HUES64 (cell line): Measurements from ENCODE around the gene NASP.
"Not testable (repeated sequence)": the region's sequence is repeated elsewhere in the genome, so short reads cannot be mapped to it uniquely, and the experiment has no call there.

Experiments used
- H3K27ac ChIP-seq: 2 replicates; pipeline ENCODE4 v1.7.0; 2013; ENCODE audit warnings: low read depth, low read length, inconsistent platforms
- H3K27me3 ChIP-seq: 2 replicates; pipeline ENCODE4 v1.6.1; 2013; ENCODE audit warnings: mild to moderate bottlenecking, low read length; ENCODE audit not compliant: insufficient read depth
- H3K36me3 ChIP-seq: 2 replicates; pipeline ENCODE4 v1.6.1; 2013; ENCODE audit warnings: mild to moderate bottlenecking, low read length; ENCODE audit not compliant: insufficient read depth
- H3K4me1 ChIP-seq: 2 replicates; pipeline ENCODE4 v1.6.1; 2013; ENCODE audit warnings: mild to moderate bottlenecking, low read length, moderate library complexity; ENCODE audit not compliant: insufficient read depth
- H3K4me3 ChIP-seq: 2 replicates; pipeline ENCODE4 v1.5.1; 2013; ENCODE audit warnings: mild to moderate bottlenecking, low read length, moderate library complexity
- H3K9ac ChIP-seq: 2 replicates; pipeline ENCODE4 v1.6.1; 2013; ENCODE audit warnings: mild to moderate bottlenecking, low read depth, low read length
- H3K9me3 ChIP-seq: 2 replicates; pipeline ENCODE4 v1.6.1; 2013; ENCODE audit warnings: low read depth, low read length; ENCODE audit not compliant: insufficient read depth
- WGBS: fragments of 150-250, 120-280 bp; methylation state at CpG from one replicate; pipeline ENCODE4 v1.1.7; 2013; ENCODE audit warnings: missing lambda C conversion rate; 5-methylcytosine and 5-hydroxymethylcytosine counted together

NASP gene

DNA sequence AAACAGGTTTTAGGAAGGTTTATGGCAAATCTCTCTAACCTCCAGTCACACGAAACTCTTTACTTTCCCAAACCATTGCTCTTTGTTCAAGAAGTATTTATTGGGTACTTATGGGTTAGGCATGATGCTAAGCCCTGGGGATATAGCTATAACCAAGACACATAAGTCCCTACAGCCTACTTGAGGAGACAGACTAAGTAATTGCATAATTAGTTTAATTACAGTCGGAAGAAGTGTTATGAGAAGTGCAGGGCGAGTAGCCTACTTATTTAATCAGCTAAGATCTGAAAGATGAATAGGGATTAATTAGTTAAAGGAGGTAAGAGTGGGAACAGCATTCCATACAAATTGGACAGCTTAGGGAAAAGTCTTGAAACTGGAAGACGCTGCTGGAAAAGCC, 13.2 kb upstream of the NASP start:
- H3K9me3 ChIP-seq, result no peaks in the 10 kb centered on the region
- H3K9ac ChIP-seq, result no peak overlapping the region
- H3K4me3 ChIP-seq, result no peak overlapping the region
- no peaks in the 10 kb centered on the region for H3K27me3 ChIP-seq
- 0 out of 2 replicates have a peak overlapping the region, but pooled peaks have one; percentile 6 for H3K27ac ChIP-seq
- H3K4me1 ChIP-seq, result peaks cover 12% of the 10 kb centered on the region
- WGBS, result 91% methylated on average over 3 of the region's 4 CpGs
- H3K36me3 ChIP-seq, result peaks cover 50% of the 10 kb centered on the region

DNA sequence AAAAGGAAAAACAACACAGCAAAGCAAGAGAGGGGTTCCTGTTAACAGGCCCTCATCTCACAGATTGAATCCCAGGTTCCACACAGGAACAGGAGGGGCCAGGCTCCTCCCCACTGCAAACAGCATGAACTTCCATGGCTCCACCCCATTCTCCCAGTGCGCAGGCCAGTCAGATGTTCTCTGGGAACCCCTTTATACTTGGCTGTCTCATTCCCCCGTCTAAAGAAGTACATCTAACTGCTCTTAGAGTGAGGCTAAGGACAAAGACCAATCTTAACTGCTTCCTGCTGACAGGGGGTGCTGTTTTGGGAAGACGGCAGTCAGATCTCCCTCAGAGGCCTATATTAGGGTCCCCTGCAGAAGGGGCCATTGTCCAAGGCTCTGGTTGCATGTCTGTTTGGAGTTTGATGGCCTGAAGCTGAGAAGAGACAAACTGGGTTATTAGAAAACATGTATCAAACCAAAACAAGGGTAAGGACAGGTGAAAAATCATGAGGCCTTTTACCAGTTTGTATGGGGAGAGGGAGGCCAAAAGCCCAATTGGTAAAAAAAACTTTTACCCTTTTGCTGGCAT, 10.5 kb upstream of the NASP start:
- Histone ChIP-seq H3K4me3 (no peak overlapping the region), H3K36me3 (peaks cover 25% of the 10 kb centered on the region), H3K9ac (no peak overlapping the region; the same call in 1 of the 2 replicates), H3K4me1 (peaks cover 12% of the 10 kb centered on the region), H3K27ac (peak overlapping the region; percentile 51; the same call in 1 of the 2 replicates), H3K27me3 (no peaks in the 10 kb centered on the region), H3K9me3 (no peaks in the 10 kb centered on the region)
- WGBS, result 38% methylated on average over 3 of the region's 3 CpGs

- peaks cover 12% of the 10 kb centered on the region for H3K4me1 ChIP-seq
- no peaks in the 10 kb centered on the region for H3K9me3 ChIP-seq
- H3K4me3 ChIP-seq, result no peak overlapping the region
- no peak overlapping the region; the same call in 1 of the 2 replicates for H3K27ac ChIP-seq
- peaks cover 17% of the 10 kb centered on the region for H3K36me3 ChIP-seq
- H3K9ac ChIP-seq, result no peak overlapping the region
- WGBS, result 87% methylated on average over 6 of the region's 7 CpGs
- no peaks in the 10 kb centered on the region for H3K27me3 ChIP-seq
Observed at GRCh38 chr1:45574105-45574626, 9.7 kb upstream of the NASP start.

DNA sequence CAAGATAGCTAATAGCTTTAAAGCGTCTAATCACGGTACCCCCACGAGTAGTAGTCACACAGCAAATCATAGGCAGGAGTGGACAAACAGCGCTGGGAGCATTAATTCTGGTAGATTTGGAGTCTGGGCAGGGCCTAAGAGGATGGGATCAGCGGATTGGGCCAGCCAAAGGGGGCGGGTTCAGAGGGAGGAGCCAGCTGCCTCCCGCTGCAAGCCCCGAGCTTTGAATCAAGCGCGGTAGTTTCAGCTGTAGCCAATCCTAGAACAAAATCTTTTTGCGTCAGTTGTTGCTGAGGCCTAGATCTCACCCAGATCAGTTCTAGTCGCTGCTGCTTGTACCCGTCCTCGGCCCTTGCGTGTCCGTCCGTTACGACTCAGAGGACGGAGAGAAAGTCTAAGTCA, 576 bp upstream of the NASP start:
- H3K4me1 ChIP-seq, result peaks cover 4% of the 10 kb centered on the region; the same call in 1 of the 2 replicates
- WGBS, result 1% methylated on average over 19 of the region's 19 CpGs
- H3K27me3 ChIP-seq, result no peaks in the 10 kb centered on the region
- H3K27ac ChIP-seq, result peak overlapping the region; percentile 98; the same call in 1 of the 2 replicates
- H3K4me3 ChIP-seq, result peak overlapping the region; percentile 87
- peak overlapping the region; percentile 98 for H3K9ac ChIP-seq
- H3K36me3 ChIP-seq, result peaks cover 19% of the 10 kb centered on the region; the same call in 1 of the 2 replicates
- H3K9me3 ChIP-seq, result no peaks in the 10 kb centered on the region

DNA sequence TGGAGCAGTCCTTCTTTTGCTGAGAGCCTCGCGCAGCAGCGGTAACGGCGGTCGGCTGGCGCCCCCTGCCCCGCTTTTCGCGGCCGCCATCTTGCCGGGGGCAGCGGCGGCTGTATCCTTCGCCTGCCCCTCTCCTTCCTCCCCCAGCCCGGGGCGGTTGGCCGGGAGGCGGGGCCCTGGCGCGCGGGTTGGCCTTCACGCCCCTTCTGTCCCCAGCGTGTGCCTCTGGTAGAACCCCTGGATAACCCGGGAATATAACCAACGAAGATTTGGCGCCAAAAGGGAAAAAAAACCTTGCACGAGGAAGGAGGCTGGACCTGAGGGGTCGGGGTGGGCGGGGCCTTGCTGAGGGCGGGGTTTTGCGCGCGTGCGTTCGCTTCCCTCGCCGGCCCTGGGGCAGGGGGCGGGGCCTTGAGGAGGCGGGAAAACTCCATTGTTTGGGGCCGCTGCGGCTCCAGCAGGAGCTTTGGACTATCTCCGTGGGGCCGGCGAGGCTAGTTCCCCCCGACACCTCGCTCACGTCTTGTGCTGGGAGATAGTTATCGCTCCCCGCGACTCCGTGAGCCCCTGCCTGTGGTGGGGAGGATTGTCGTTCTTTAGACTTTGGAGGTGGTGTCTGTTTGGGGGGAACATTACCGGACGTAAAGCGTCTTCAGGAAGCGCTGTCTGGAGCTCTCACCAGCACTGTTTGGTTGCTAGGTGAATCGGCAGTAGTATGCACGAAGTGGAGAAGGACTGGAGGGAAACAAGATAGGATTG, 689 bp downstream of the NASP start:
- Histone ChIP-seq H3K4me1 (peaks cover 4% of the 10 kb centered on the region; the same call in 1 of the 2 replicates), H3K4me3 (peak overlapping the region; percentile 87), H3K9ac (peak overlapping the region; percentile 98), H3K27me3 (no peaks in the 10 kb centered on the region), H3K36me3 (peaks cover 29% of the 10 kb centered on the region), H3K9me3 (no peaks in the 10 kb centered on the region), H3K27ac (peak overlapping the region; percentile 98)
- under 1% methylated on average over 59 of the region's 59 CpGs for WGBS

- under 1% methylated on average over 5 of the region's 5 CpGs for WGBS
- H3K36me3 ChIP-seq, result peaks cover 33% of the 10 kb centered on the region
- H3K4me1 ChIP-seq, result peaks cover 4% of the 10 kb centered on the region; the same call in 1 of the 2 replicates
- H3K27me3 ChIP-seq, result no peaks in the 10 kb centered on the region
- H3K4me3 ChIP-seq, result peak overlapping the region; percentile 87
- peak overlapping the region; percentile 98 for H3K9ac ChIP-seq
- no peaks in the 10 kb centered on the region for H3K9me3 ChIP-seq
- H3K27ac ChIP-seq, result peak overlapping the region; percentile 98
Observed at GRCh38 chr1:45585110-45585426, 1.2 kb downstream of the NASP start.

- Histone ChIP-seq H3K9ac (peak overlapping the region; percentile 98), H3K27me3 (no peaks in the 10 kb centered on the region), H3K4me3 (peak overlapping the region; percentile 87), H3K4me1 (peaks cover 4% of the 10 kb centered on the region; the same call in 1 of the 2 replicates), H3K9me3 (no peaks in the 10 kb centered on the region), H3K36me3 (peaks cover 34% of the 10 kb centered on the region), H3K27ac (no peak overlapping the region; the same call in 1 of the 2 replicates)
- WGBS, result 27% methylated on average over 7 of the region's 7 CpGs
Observed at GRCh38 chr1:45585496-45586075, 1.7 kb downstream of the NASP start.

DNA sequence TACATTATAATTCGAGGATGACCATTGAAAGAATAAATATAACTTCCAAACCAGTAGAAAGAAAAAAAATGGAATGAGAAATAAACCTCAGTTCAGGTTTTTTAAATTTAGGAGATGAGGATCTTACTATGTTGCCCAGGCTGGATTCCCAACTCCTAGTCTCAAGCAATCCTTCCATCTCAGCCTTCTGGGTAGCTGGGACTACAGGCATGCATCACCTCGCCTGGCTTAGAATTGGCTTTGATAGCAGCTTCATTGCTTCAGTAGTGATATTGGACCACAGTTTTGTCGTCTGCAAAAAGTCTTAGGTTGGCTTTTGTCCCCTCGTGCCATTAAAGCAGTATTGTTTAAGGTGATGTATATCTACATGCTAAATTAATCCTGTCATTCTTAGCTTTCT, 2.9 kb downstream of the NASP start:
- Histone ChIP-seq H3K4me3 (peak overlapping the region; percentile 87; the same call in 1 of the 2 replicates), H3K27me3 (no peaks in the 10 kb centered on the region), H3K36me3 (peaks cover 46% of the 10 kb centered on the region), H3K4me1 (peaks cover 4% of the 10 kb centered on the region; the same call in 1 of the 2 replicates), H3K9ac (no peak overlapping the region), H3K9me3 (no peaks in the 10 kb centered on the region), H3K27ac (no peak overlapping the region)
- 79% methylated on average over 3 of the region's 4 CpGs for WGBS

DNA sequence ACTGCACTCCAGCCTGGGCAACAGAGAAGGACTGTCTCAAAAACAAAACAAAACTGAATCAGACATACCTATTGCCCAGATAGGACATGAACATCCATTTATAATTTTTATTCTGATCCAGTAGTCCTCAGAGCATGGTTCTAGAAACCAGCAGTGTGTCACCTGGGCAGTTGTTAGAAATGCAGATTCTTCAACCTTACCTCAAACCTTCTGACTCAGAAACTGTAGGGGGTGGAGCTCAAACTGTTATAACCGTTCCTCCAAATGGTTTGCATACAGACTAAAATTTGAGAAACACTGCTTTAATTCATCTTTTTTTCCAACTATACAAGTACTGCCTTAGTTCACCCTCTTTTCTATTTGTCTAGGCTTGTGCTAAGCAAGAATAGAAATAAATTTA, 6.0 kb downstream of the NASP start:
- WGBS, result 81% methylated on average over 1 of the region's 1 CpG
- peaks cover 4% of the 10 kb centered on the region; the same call in 1 of the 2 replicates for H3K4me1 ChIP-seq

GRCh38 chr1:45594412-45594811, 10.6 kb downstream of the NASP start:
- H3K36me3 ChIP-seq, result peaks cover 90% of the 10 kb centered on the region
- 96% methylated on average over 4 of the region's 4 CpGs for WGBS

More for the DNA sequence above, 6.0 kb downstream of the NASP start:
- Histone ChIP-seq H3K9me3 (no peaks in the 10 kb centered on the region), H3K27me3 (no peaks in the 10 kb centered on the region), H3K9ac (no peak overlapping the region), H3K4me3 (no peak overlapping the region), H3K36me3 (peaks cover 76% of the 10 kb centered on the region), H3K27ac (no peak overlapping the region)

DNA sequence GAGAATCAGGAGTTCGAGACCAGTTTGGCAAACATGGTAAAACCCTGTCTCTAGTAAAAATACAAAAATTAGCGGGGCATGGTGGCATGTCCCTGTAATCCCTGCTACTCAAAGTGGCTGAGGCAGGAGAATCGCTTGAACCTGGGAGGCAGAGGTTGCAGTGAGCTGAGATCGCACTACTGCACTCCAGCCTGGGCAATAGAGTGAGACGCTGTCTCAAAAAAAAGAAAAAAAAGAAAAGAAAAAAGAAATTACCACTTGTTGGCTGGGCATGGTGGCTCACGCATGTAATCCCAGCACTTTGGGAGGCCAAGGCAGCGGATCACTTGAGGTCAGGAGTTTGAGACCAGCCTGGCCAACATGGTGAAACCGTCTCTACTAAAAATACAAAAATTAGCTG, 12.9 kb downstream of the NASP start:
- WGBS, result 96% methylated on average over 8 of the region's 8 CpGs
- not testable (repeated sequence) for H3K27ac ChIP-seq

More at GRCh38 chr1:45594412-45594811, 10.6 kb downstream of the NASP start:
- Histone ChIP-seq H3K9ac (no peak overlapping the region), H3K4me1 (no peaks in the 10 kb centered on the region), H3K9me3 (no peaks in the 10 kb centered on the region), H3K4me3 (no peak overlapping the region), H3K27me3 (no peaks in the 10 kb centered on the region), H3K27ac (no peak overlapping the region)

More for the DNA sequence above, 12.9 kb downstream of the NASP start:
- not testable (repeated sequence) for H3K27me3 ChIP-seq, H3K4me3 ChIP-seq, H3K9ac ChIP-seq, H3K9me3 ChIP-seq
- H3K36me3 ChIP-seq, result peaks cover 93% of the 10 kb centered on the region
- peaks cover 16% of the 10 kb centered on the region for H3K4me1 ChIP-seq
